Measurements from ENCODE around the gene WWC2.
A peak's percentile ranks its signal among the peaks of the same experiment; 100 is the strongest.

The WWC2 gene

DNA sequence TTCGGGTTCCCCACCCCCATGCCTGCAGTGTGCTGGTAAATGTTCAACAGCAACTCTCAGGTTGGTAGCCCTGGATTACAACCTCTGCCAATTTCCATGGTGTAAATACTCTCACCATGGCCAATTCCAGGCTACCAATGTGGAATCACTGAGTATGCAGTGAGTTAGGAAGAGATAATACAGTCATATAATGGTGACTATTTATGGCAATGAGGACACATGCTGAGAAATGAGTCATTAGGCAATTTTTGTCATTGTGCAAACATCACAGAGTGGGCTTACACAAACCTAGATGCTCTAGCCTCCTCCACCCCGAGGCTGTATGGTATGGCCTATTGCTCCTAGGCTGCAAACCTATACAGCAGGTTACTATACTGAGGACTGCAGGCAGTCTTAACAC, 227.8 kb downstream of the WWC2 start (continued):
- TF ChIP-seq ZNF707 (tag by site-specific recombination; IDR thresholded peaks at IDR 0.05) = no peak
- no peak for TF ChIP-seq HOXD13 (CRISPR knock-in tag; IDR thresholded peaks at IDR 0.05; ENCODE audit: borderline replicate concordance)
- TF ChIP-seq ZNF184 (tag by site-specific recombination; IDR thresholded peaks at IDR 0.05) = peak; percentile 42; the same call in 1 of the 2 replicates
- no peak for TF ChIP-seq ZNF776 (tag by site-specific recombination; IDR thresholded peaks at IDR 0.05; ENCODE audit: borderline replicate concordance)
- no peak for TF ChIP-seq ZNF501 (tag by site-specific recombination; IDR thresholded peaks at IDR 0.05)
- TF ChIP-seq, protein P1, sequence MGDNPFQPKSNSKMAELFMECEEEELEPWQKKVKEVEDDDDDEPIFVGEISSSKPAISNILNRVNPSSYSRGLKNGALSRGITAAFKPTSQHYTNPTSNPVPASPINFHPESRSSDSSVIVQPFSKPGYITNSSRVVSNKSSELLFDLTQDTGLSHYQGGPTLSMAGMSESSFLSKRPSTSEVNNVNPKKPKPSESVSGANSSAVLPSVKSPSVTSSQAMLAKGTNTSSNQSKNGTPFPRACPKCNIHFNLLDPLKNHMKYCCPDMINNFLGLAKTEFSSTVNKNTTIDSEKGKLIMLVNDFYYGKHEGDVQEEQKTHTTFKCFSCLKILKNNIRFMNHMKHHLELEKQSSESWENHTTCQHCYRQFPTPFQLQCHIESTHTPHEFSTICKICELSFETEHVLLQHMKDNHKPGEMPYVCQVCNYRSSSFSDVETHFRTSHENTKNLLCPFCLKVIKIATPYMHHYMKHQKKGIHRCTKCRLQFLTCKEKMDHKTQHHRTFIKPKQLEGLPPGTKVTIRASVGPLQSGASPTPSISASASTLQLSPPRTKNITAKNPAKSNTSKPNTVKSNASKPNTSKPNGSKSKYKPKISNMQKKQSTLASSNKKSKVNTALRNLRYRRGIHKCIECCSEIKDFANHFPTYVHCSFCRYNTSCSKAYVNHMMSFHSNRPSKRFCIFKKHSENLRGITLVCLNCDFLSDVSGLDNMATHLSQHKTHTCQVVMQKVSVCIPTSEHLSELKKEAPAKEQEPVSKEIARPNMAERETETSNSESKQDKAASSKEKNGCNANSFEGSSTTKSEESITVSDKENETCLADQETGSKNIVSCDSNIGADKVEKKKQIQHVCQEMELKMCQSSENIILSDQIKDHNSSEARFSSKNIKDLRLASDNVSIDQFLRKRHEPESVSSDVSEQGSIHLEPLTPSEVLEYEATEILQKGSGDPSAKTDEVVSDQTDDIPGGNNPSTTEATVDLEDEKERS (tag by site-specific recombination; IDR thresholded peaks at IDR 0.05) = no peak
- TF ChIP-seq ZNF239 (tag by site-specific recombination; IDR thresholded peaks at IDR 0.05) = no peak

DNA sequence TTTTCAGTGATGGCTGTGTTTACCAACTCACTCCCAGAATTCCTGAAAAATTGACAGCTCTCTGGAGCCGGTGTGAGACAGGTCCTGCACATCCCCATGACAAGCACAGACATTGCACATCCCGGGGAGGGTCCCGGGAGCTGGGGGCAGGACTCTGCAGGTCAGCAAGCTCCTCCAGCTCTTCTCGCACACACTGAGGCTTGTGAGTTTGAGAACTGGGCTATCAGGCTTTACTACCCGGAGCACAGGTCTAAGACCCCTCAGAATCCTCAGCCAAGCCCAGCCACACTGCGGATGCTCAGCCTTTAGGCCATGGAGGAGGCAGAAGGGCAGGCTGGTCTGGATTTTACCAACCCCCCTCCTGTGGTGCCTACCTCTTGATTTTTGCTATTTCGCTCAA, 228.8 kb downstream of the WWC2 start:
- no peaks in the 10 kb centered on the region for H3K4me1 ChIP-seq (ENCODE audit: control insufficient read depth, insufficient read depth, low read length)
- ChIA-PET CTCF (no interaction called here), POLR2A (no interaction called here)
- no peak overlapping the region for H3K27ac ChIP-seq (ENCODE audit: extremely low read depth, low read depth, low read length)
- no peaks in the 10 kb centered on the region for H3K36me3 ChIP-seq (ENCODE audit: control insufficient read depth in 2 of 2, insufficient read depth in 1 of 2, low read length in 2 of 2)
- H3K4me3 ChIP-seq (ENCODE audit: low read depth, low read length) = no peak overlapping the region
- H3K9me3 ChIP-seq (ENCODE audit: control insufficient read depth, insufficient read depth, low read depth, low read length) = no peaks in the 10 kb centered on the region
- no peak for TF ChIP-seq ZNF600 (tag by site-specific recombination; IDR thresholded peaks at IDR 0.05)
- TF ChIP-seq ZSCAN16 (tag by site-specific recombination; IDR thresholded peaks at IDR 0.05) = no peak
- TF ChIP-seq, protein P2, sequence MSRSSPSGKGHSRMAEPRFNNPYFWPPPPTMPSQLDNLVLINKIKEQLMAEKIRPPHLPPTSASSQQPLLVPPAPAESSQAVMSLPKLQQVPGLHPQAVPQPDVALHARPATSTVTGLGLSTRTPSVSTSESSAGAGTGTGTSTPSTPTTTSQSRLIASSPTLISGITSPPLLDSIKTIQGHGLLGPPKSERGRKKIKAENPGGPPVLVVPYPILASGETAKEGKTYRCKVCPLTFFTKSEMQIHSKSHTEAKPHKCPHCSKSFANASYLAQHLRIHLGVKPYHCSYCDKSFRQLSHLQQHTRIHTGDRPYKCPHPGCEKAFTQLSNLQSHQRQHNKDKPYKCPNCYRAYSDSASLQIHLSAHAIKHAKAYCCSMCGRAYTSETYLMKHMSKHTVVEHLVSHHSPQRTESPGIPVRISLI (tag by site-specific recombination; IDR thresholded peaks at IDR 0.05) = no peak
- TF ChIP-seq, protein P3, sequence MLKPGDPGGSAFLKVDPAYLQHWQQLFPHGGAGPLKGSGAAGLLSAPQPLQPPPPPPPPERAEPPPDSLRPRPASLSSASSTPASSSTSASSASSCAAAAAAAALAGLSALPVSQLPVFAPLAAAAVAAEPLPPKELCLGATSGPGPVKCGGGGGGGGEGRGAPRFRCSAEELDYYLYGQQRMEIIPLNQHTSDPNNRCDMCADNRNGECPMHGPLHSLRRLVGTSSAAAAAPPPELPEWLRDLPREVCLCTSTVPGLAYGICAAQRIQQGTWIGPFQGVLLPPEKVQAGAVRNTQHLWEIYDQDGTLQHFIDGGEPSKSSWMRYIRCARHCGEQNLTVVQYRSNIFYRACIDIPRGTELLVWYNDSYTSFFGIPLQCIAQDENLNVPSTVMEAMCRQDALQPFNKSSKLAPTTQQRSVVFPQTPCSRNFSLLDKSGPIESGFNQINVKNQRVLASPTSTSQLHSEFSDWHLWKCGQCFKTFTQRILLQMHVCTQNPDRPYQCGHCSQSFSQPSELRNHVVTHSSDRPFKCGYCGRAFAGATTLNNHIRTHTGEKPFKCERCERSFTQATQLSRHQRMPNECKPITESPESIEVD (tag by site-specific recombination; IDR thresholded peaks at IDR 0.05) = no peak
- TF ChIP-seq HOXC10 (CRISPR knock-in tag; IDR thresholded peaks at IDR 0.05) = no peak
- TF ChIP-seq ZNF23 (tag by site-specific recombination; IDR thresholded peaks at IDR 0.05; ENCODE audit: borderline replicate concordance) = no peak
- TF ChIP-seq ZNF404 (tag by site-specific recombination; IDR thresholded peaks at IDR 0.05) = no peak
- no peak for TF ChIP-seq ZBTB48 (tag by site-specific recombination; IDR thresholded peaks at IDR 0.05)
- no peak for TF ChIP-seq ZNF747 (tag by site-specific recombination; IDR thresholded peaks at IDR 0.05)
- no peak for TF ChIP-seq ZNF571 (tag by site-specific recombination; IDR thresholded peaks at IDR 0.05)
- TF ChIP-seq OSR2 (tag by site-specific recombination; IDR thresholded peaks at IDR 0.05) = no peak

DNA sequence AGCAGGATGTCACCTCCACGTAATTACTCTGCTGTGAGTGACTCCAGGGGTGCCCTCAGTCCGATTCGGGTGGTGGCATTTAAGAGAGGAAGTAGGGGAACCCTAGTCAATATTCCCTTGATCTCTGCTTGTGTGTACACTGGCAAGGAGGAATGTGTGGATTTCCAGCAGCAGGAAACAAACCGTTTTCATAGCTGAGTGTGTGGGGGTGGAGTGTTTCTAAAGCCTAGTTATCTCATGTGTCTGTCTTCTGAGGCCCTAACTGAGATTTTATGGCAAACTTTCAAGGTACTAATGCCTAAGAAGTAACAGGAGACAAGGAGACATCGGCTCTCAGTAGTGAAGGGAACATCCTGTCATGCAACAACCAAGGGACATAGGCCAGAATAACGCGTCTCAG, 229.8 kb downstream of the WWC2 start:
- no peak overlapping the region for H3K4me3 ChIP-seq (ENCODE audit: low read depth, low read length)
- POLR2A ChIA-PET = no interaction called here
- no peaks in the 10 kb centered on the region for H3K4me1 ChIP-seq (ENCODE audit: control insufficient read depth, insufficient read depth, low read length)
- no peaks in the 10 kb centered on the region for H3K36me3 ChIP-seq (ENCODE audit: control insufficient read depth in 2 of 2, insufficient read depth in 1 of 2, low read length in 2 of 2)
- CTCF ChIA-PET = interaction anchor here (0.5 kb wide), 1 partner anchor 111 kb away, joined by 3 read pairs; no protein-coding TSS in a partner anchor
- no peak overlapping the region for H3K27ac ChIP-seq (ENCODE audit: extremely low read depth, low read depth, low read length)
- H3K9me3 ChIP-seq (ENCODE audit: control insufficient read depth, insufficient read depth, low read depth, low read length) = no peaks in the 10 kb centered on the region
- TF ChIP-seq HOXD13 (CRISPR knock-in tag; IDR thresholded peaks at IDR 0.05; ENCODE audit: borderline replicate concordance) (no peak), SP7 (tag by site-specific recombination; IDR thresholded peaks at IDR 0.05) (no peak), ZNF354C (tag by site-specific recombination; IDR thresholded peaks at IDR 0.05; ENCODE audit: borderline replicate concordance, low read depth) (no peak), ZNF548 (tag by site-specific recombination; IDR thresholded peaks at IDR 0.05) (no peak), ZNF138 (tag by site-specific recombination; IDR thresholded peaks at IDR 0.05; ENCODE audit: borderline replicate concordance) (no peak), RBAK (tag by site-specific recombination; IDR thresholded peaks at IDR 0.05) (no peak), ZNF184 (tag by site-specific recombination; IDR thresholded peaks at IDR 0.05) (no peak), SCRT1 (tag by site-specific recombination; IDR thresholded peaks at IDR 0.05; ENCODE audit: borderline replicate concordance) (no peak), GLI2 (tag by site-specific recombination; IDR thresholded peaks at IDR 0.05; ENCODE audit: borderline replicate concordance, low read depth) (no peak), ZNF350 (tag by site-specific recombination; IDR thresholded peaks at IDR 0.05) (no peak), ZIC2 (tag by site-specific recombination; IDR thresholded peaks at IDR 0.05) (no peak), ZNF600 (tag by site-specific recombination; IDR thresholded peaks at IDR 0.05) (no peak)
- TF ChIP-seq, protein P4, sequence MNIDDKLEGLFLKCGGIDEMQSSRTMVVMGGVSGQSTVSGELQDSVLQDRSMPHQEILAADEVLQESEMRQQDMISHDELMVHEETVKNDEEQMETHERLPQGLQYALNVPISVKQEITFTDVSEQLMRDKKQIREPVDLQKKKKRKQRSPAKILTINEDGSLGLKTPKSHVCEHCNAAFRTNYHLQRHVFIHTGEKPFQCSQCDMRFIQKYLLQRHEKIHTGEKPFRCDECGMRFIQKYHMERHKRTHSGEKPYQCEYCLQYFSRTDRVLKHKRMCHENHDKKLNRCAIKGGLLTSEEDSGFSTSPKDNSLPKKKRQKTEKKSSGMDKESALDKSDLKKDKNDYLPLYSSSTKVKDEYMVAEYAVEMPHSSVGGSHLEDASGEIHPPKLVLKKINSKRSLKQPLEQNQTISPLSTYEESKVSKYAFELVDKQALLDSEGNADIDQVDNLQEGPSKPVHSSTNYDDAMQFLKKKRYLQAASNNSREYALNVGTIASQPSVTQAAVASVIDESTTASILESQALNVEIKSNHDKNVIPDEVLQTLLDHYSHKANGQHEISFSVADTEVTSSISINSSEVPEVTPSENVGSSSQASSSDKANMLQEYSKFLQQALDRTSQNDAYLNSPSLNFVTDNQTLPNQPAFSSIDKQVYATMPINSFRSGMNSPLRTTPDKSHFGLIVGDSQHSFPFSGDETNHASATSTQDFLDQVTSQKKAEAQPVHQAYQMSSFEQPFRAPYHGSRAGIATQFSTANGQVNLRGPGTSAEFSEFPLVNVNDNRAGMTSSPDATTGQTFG (tag by site-specific recombination; IDR thresholded peaks at IDR 0.05; ENCODE audit: borderline replicate concordance) = no peak
